Neural cell (in vitro differentiated cells): ENCODE results near the gene DIAPH2. TPM values are rescaled to one million over a fixed set of nuclear protein-coding genes. Genes with fewer than 3 reads are reported as not detected.

Experiments used
- H2AFZ ChIP-seq: fragments of 200-600, 300-800 bp; sonication (generic), shearing (Covaris generic); 2 replicates; pipeline ENCODE4 v1.6.0; 2014; ENCODE audit warnings: low read depth, mild to moderate bottlenecking, antibody characterized with exemption, low read length, moderate library complexity
- H3F3A ChIP-seq: fragments of 200-600 bp; shearing (Covaris generic); 2 replicates; pipeline ENCODE4 v1.6.1; 2016; ENCODE audit warnings: mild to moderate bottlenecking, moderate library complexity, mixed read lengths, antibody characterized with exemption, low read length; ENCODE audit not compliant: insufficient read depth, poor library complexity, severe bottlenecking
- H3K27ac ChIP-seq: fragments of 200-600, 300-800 bp; sonication (generic), shearing (Covaris generic); 2 replicates; pipeline ENCODE4 v1.5.1; 2014; ENCODE audit warnings: mild to moderate bottlenecking, low read length, moderate library complexity
- H3K27me3 ChIP-seq: fragments of 300-800, 200-600 bp; sonication (generic), shearing (Covaris generic); 2 replicates; pipeline ENCODE4 v1.6.0; 2014; ENCODE audit warnings: mild to moderate bottlenecking, low read depth, low read length, moderate library complexity; ENCODE audit not compliant: insufficient read depth
- H3K36me3 ChIP-seq: fragments of 300-800, 200-600 bp; sonication (generic), shearing (Covaris generic); 2 replicates; pipeline ENCODE4 v1.5.1; 2014; ENCODE audit warnings: mild to moderate bottlenecking, antibody characterized with exemption, low read length, moderate library complexity; ENCODE audit not compliant: insufficient read depth
- H3K4me2 ChIP-seq: fragments of 300-800, 200-600 bp; sonication (generic), shearing (Covaris generic); 2 replicates; pipeline ENCODE4 v1.6.0; 2014; ENCODE audit warnings: mild to moderate bottlenecking, low read length
- H3K4me3 ChIP-seq: fragments of 300-800, 200-600 bp; sonication (generic), shearing (Covaris generic); 2 replicates; pipeline ENCODE4 v1.5.1; 2014; ENCODE audit warnings: mild to moderate bottlenecking, low read length, moderate library complexity
- H3K79me2 ChIP-seq: fragments of 200-600 bp; shearing (Covaris generic); replicated peaks from 2 replicates; pipeline ENCODE4 v1.6.0; 2014; ENCODE audit warnings: mild to moderate bottlenecking, low read length, moderate library complexity; ENCODE audit not compliant: insufficient read depth
- H3K9ac ChIP-seq: fragments of 300-800, 200-600 bp; sonication (generic), shearing (Covaris generic); 2 replicates; pipeline ENCODE4 v1.6.1; 2016; ENCODE audit warnings: mild to moderate bottlenecking, low read length, mixed read lengths
- H3K9me2 ChIP-seq: fragments of 200-600 bp; shearing (Covaris generic); 2 replicates; pipeline ENCODE4 v1.6.1; 2016; ENCODE audit warnings: mild to moderate bottlenecking, low read length, mixed read lengths; ENCODE audit not compliant: insufficient read depth
- H3K9me3 ChIP-seq: fragments of 200-600, 300-800 bp; sonication (generic), shearing (Covaris generic); 2 replicates; pipeline ENCODE4 v1.6.1; 2016; ENCODE audit warnings: mild to moderate bottlenecking, mixed run types, low read length, moderate library complexity, mixed read lengths
- H4K20me1 ChIP-seq: fragments of 200-600 bp; shearing (Covaris generic); 2 replicates; pipeline ENCODE4 v1.6.1; 2016; ENCODE audit warnings: mild to moderate bottlenecking, mixed run types; ENCODE audit not compliant: insufficient read depth
- CTCF ChIP-seq: fragments of 450-650 bp; IDR thresholded peaks from 2 replicates; pipeline ENCODE4 v1.5.1; 2014; ENCODE audit warnings: antibody characterized with exemption, mild to moderate bottlenecking, moderate library complexity; ENCODE audit not compliant: poor library complexity, severe bottlenecking
- EP300 ChIP-seq: fragments of 450-650 bp; conservative IDR thresholded peaks from 2 replicates; pipeline ENCODE4 v1.6.1; 2014; ENCODE audit warnings: antibody characterized with exemption, mild to moderate bottlenecking, moderate library complexity; ENCODE audit not compliant: poor library complexity, severe bottlenecking
- EZH2 ChIP-seq: fragments of 200-600, 300-800 bp; shearing (Covaris generic), sonication (generic); IDR thresholded peaks from 2 replicates; pipeline ENCODE4 v1.6.1; 2014; ENCODE audit warnings: antibody characterized with exemption, low read length, borderline replicate concordance, mild to moderate bottlenecking; ENCODE audit not compliant: insufficient read depth, poor library complexity, severe bottlenecking
- MXI1 ChIP-seq: fragments of 450-650 bp; conservative IDR thresholded peaks from 2 replicates; pipeline ENCODE4 v1.6.1; 2014; ENCODE audit warnings: antibody characterized with exemption, mild to moderate bottlenecking; ENCODE audit not compliant: poor library complexity, severe bottlenecking
- POLR2AphosphoS5 ChIP-seq: IDR thresholded peaks from 2 replicates; pipeline ENCODE4 v1.6.1; 2012
- RAD21 ChIP-seq: fragments of 450-650 bp; conservative IDR thresholded peaks from 2 replicates; pipeline ENCODE4 v1.6.1; 2014; ENCODE audit warnings: antibody characterized with exemption, mild to moderate bottlenecking, moderate library complexity
- REST ChIP-seq: IDR thresholded peaks from 2 replicates; pipeline ENCODE4 v1.6.1; 2012; ENCODE audit warnings: borderline replicate concordance
- SMC3 ChIP-seq: fragments of 450-650 bp; conservative IDR thresholded peaks from 2 replicates; pipeline ENCODE4 v1.6.1; 2014; ENCODE audit warnings: antibody characterized with exemption, mild to moderate bottlenecking, moderate library complexity; ENCODE audit not compliant: poor library complexity
- TAF1 ChIP-seq: IDR thresholded peaks from 2 replicates; pipeline ENCODE4 v1.6.1; 2012; ENCODE audit warnings: low read depth
- polyA plus RNA-seq: library from polyadenylated mRNA; depleted of rRNA; stranded (reverse); fragments of >200 nt; gene quantifications from 2 replicates; pipeline ENCODE4 v1.2.3, GENCODE V29; 2014

DIAPH2 gene
- polyA plus RNA-seq, 1 donor from 2014 or later = 0.07 TPM

- H3K4me2 ChIP-seq = no peak overlapping the region
- no peak overlapping the region for H3K27ac ChIP-seq
- no peak overlapping the region for H3K9ac ChIP-seq
- H3K36me3 ChIP-seq = no peaks in the 10 kb centered on the region
- no peaks in the 10 kb centered on the region for H3F3A ChIP-seq
- TF ChIP-seq EZH2 = no peak
- TF ChIP-seq REST = no peak
- no peak for TF ChIP-seq TAF1
- no peak for TF ChIP-seq MXI1
- TF ChIP-seq EP300 = no peak
- TF ChIP-seq SMC3 = no peak
- TF ChIP-seq CTCF = no peak
- TF ChIP-seq RAD21 = no peak
- TF ChIP-seq POLR2AphosphoS5 = no peak
- H3K4me3 ChIP-seq = no peak overlapping the region
- H2AFZ ChIP-seq = no peak overlapping the region
- H3K27me3 ChIP-seq = no peaks in the 10 kb centered on the region
- H3K9me3 ChIP-seq = no peaks in the 10 kb centered on the region
- no peaks in the 10 kb centered on the region for H4K20me1 ChIP-seq
- no peaks in the 10 kb centered on the region for H3K79me2 ChIP-seq
- H3K9me2 ChIP-seq = no peaks in the 10 kb centered on the region
These were observed 514.9 kb downstream of the DIAPH2 start for GRCh38 chrX:97199501-97199900.

- no peaks in the 10 kb centered on the region for H3F3A ChIP-seq
- no peak for TF ChIP-seq CTCF
- no peak for TF ChIP-seq EP300
- TF ChIP-seq MXI1 = no peak
- TF ChIP-seq POLR2AphosphoS5 = no peak
- TF ChIP-seq TAF1 = no peak
- TF ChIP-seq SMC3 = no peak
- TF ChIP-seq REST = no peak
- no peak for TF ChIP-seq EZH2
- TF ChIP-seq RAD21 = no peak
- H4K20me1 ChIP-seq = no peaks in the 10 kb centered on the region
- no peak overlapping the region for H3K27ac ChIP-seq
- H2AFZ ChIP-seq = no peak overlapping the region
- no peaks in the 10 kb centered on the region for H3K79me2 ChIP-seq
- no peaks in the 10 kb centered on the region for H3K9me2 ChIP-seq
- no peak overlapping the region for H3K4me2 ChIP-seq
- no peaks in the 10 kb centered on the region for H3K36me3 ChIP-seq
- no peak overlapping the region for H3K9ac ChIP-seq
- no peaks in the 10 kb centered on the region for H3K9me3 ChIP-seq
- H3K27me3 ChIP-seq = no peaks in the 10 kb centered on the region
- no peak overlapping the region for H3K4me3 ChIP-seq
These were observed 515.8 kb downstream of the DIAPH2 start for GRCh38 chrX:97200454-97200853.
